ENCODE data around the gene ATP9A. TPM values are rescaled to one million over a fixed set of nuclear protein-coding genes. Genes with fewer than 3 reads are reported as not detected.

Gene ATP9A
- total RNA-seq, 2 experiments from 2014 or later, result 0.11 to 0.19 TPM

- H3K4me1 ChIP-seq (ENCODE audit: insufficient read depth, low read length), result no peaks in the 10 kb centered on the region
- ATAC-seq (ENCODE audit: poor library complexity) (no peak), DNase-seq (peak in 1 of 14 experiments; percentile 42)
- H3K36me3 ChIP-seq (ENCODE audit: insufficient read depth, low read length), result no peaks in the 10 kb centered on the region
- ChIA-PET CTCF (interaction anchor here (1.0 kb wide), 1 partner anchor 11 kb away, joined by 4 read pairs; no protein-coding TSS in a partner anchor), POLR2A (interaction anchor here (1.2 to 1.9 kb wide), 2 partner anchors 12 to 49 kb away, joined by 4 read pairs; partner anchors contain the start of gene NFATC2)
- H3K27ac Mint-ChIP-seq, result no peak overlapping the region
- no peaks in the 10 kb centered on the region for H3K36me3 Mint-ChIP-seq (ENCODE audit: low read depth)
- no peak overlapping the region for H3K4me3 Mint-ChIP-seq
- no peak for TF ChIP-seq CTCF (IDR thresholded peaks at IDR 0.05)
- peaks cover 22 to 23% of the 10 kb centered on the region in 2 experiments for H3K27me3 ChIP-seq (ENCODE audit: control insufficient read depth in 1 of 2, insufficient read depth in 2 of 2, low read length in 2 of 2)
- intact Hi-C loops (cut with DNase I, micrococcal nuclease), result no loop called here
- no peaks in the 10 kb centered on the region for H3K9me3 ChIP-seq (ENCODE audit: control insufficient read depth in 1 of 2, insufficient read depth in 1 of 2, low read length in 2 of 2)
- peaks cover 3% of the 10 kb centered on the region for H3K4me1 Mint-ChIP-seq (ENCODE audit: low read depth)
- peaks cover 53% of the 10 kb centered on the region for H3K27me3 Mint-ChIP-seq
- H3K27ac ChIP-seq (ENCODE audit: low read depth in 1 of 2, low read length in 2 of 2), result no peak overlapping the region
- H3K4me3 ChIP-seq (ENCODE audit: low read length), result no peak overlapping the region
- H3K9me3 Mint-ChIP-seq, result no peaks in the 10 kb centered on the region
Measured at GRCh38 chr20:51554538-51555165, 213.5 kb downstream of the ATP9A start.

- H3K9me3 ChIP-seq (ENCODE audit: control insufficient read depth in 1 of 2, insufficient read depth in 1 of 2, low read length in 2 of 2), result no peaks in the 10 kb centered on the region
- DNase-seq (no peak), ATAC-seq (ENCODE audit: poor library complexity) (no peak)
- Mint-ChIP-seq H3K27me3 (peaks cover 46% of the 10 kb centered on the region), H3K9me3 (no peaks in the 10 kb centered on the region), H3K36me3 (ENCODE audit: low read depth) (no peaks in the 10 kb centered on the region), H3K4me3 (no peak overlapping the region), H3K27ac (no peak overlapping the region), H3K4me1 (ENCODE audit: low read depth) (peaks cover 3% of the 10 kb centered on the region)
- no peak for TF ChIP-seq CTCF (IDR thresholded peaks at IDR 0.05)
- POLR2A ChIA-PET, result interaction anchor here (1.2 to 1.9 kb wide), 2 partner anchors 12 to 48 kb away, joined by 4 read pairs; partner anchors contain the start of gene NFATC2
- H3K36me3 ChIP-seq (ENCODE audit: insufficient read depth, low read length), result no peaks in the 10 kb centered on the region
- H3K4me3 ChIP-seq (ENCODE audit: low read length), result no peak overlapping the region
- intact Hi-C loops (cut with DNase I, micrococcal nuclease), result no loop called here
- H3K27ac ChIP-seq (ENCODE audit: low read depth in 1 of 2, low read length in 2 of 2), result no peak overlapping the region
- no peaks in the 10 kb centered on the region for H3K4me1 ChIP-seq (ENCODE audit: insufficient read depth, low read length)
- H3K27me3 ChIP-seq (ENCODE audit: control insufficient read depth in 1 of 2, insufficient read depth in 2 of 2, low read length in 2 of 2), result peaks cover 16% of the 10 kb centered on the region in 2 experiments
- CTCF ChIA-PET, result interaction anchor here (1.0 kb wide), 1 partner anchor 12 kb away, joined by 4 read pairs; no protein-coding TSS in a partner anchor
Measured at GRCh38 chr20:51553897-51554486, 214.2 kb downstream of the ATP9A start.

- H3K9me3 ChIP-seq (ENCODE audit: control insufficient read depth in 1 of 2, insufficient read depth in 1 of 2, low read length in 2 of 2), result no peaks in the 10 kb centered on the region
- H3K36me3 Mint-ChIP-seq (ENCODE audit: low read depth), result no peaks in the 10 kb centered on the region
- no peaks in the 10 kb centered on the region for H3K4me1 Mint-ChIP-seq (ENCODE audit: low read depth)
- H3K27me3 Mint-ChIP-seq, result peaks cover 19% of the 10 kb centered on the region
- H3K4me1 ChIP-seq (ENCODE audit: insufficient read depth, low read length), result no peaks in the 10 kb centered on the region
- ChIA-PET CTCF (no interaction called here), POLR2A (no interaction called here)
- no peak overlapping the region for H3K27ac ChIP-seq (ENCODE audit: low read depth in 1 of 2, low read length in 2 of 2)
- no peak overlapping the region for H3K4me3 Mint-ChIP-seq
- intact Hi-C loops (cut with DNase I, micrococcal nuclease), result no loop called here
- ATAC-seq (ENCODE audit: poor library complexity) (no peak), DNase-seq (no peak)
- no peak for TF ChIP-seq CTCF (IDR thresholded peaks at IDR 0.05)
- H3K27ac Mint-ChIP-seq, result no peak overlapping the region
- H3K9me3 Mint-ChIP-seq, result no peaks in the 10 kb centered on the region
- H3K27me3 ChIP-seq (ENCODE audit: control insufficient read depth in 1 of 2, insufficient read depth in 2 of 2, low read length in 2 of 2), result peaks cover 0 to 3% of the 10 kb centered on the region in 2 experiments
- no peaks in the 10 kb centered on the region for H3K36me3 ChIP-seq (ENCODE audit: insufficient read depth, low read length)
- H3K4me3 ChIP-seq (ENCODE audit: low read length), result no peak overlapping the region
Measured at GRCh38 chr20:51551186-51551585, 217.0 kb downstream of the ATP9A start.

Data from CD4-positive, alpha-beta T cell (primary cell).